Activated T-cell treated with anti-CD3 and anti-CD28 coated beads, Interleukin-2, amount 50 U/mL, for 4 hours (primary cell): Measurements from ENCODE around the gene KREMEN2. TPM values are rescaled to one million over a fixed set of nuclear protein-coding genes. Genes with fewer than 3 reads are reported as not detected.
"Not testable (repeated sequence)": the region's sequence is repeated elsewhere in the genome, so short reads cannot be mapped to it uniquely, and the experiment has no call there.

Experiments
- ATAC-seq, 2 donors: fragments of 200-7000 bp; cut with Tn5 transposase; one replicate each; pipeline ENCODE4 v1.10.0; 2021
- DNase-seq: peaks from one replicate; pipeline ENCODE4 v3.0.0-alpha.2; 2020
- H3K27me3 Mint-ChIP-seq: one replicate; pipeline ENCODE4 v1.8.0; 2021; ENCODE audit warnings: low read depth, mixed read lengths
- H3K36me3 Mint-ChIP-seq: one replicate; pipeline ENCODE4 v1.8.0; 2022; ENCODE audit warnings: mixed read lengths; ENCODE audit not compliant: insufficient read depth
- H3K4me1 Mint-ChIP-seq: one replicate; pipeline ENCODE4 v1.8.0; 2021; ENCODE audit warnings: low read depth, mixed read lengths
- H3K4me3 Mint-ChIP-seq: one replicate; pipeline ENCODE4 v1.8.0; 2021; ENCODE audit warnings: mild to moderate bottlenecking, moderate library complexity, mixed read lengths
- H3K9me3 Mint-ChIP-seq: one replicate; pipeline ENCODE4 v1.8.0; 2021; ENCODE audit warnings: mixed read lengths
- total RNA-seq, 3 donors: library from RNA; stranded (reverse); gene quantifications; one replicate each; pipeline ENCODE4 v1.2.1, GENCODE V29; 2021

Gene KREMEN2
- total RNA-seq, 3 donors from 2014 or later = 0.11 TPM; not detected in 1

GRCh38 chr16:2931231-2931914 lies 32.7 kb upstream of the KREMEN2 start:
- not testable (repeated sequence) for H3K4me3 Mint-ChIP-seq, H3K9me3 Mint-ChIP-seq, DNase-seq, H3K4me1 Mint-ChIP-seq, ATAC-seq, H3K27me3 Mint-ChIP-seq
- H3K36me3 Mint-ChIP-seq = peaks cover 14% of the 10 kb centered on the region

GRCh38 chr16:2933136-2933535 lies 30.9 kb upstream of the KREMEN2 start:
- DNase-seq = no peak
- no peak overlapping the region for H3K4me3 Mint-ChIP-seq
- no peaks in the 10 kb centered on the region for H3K27me3 Mint-ChIP-seq
- H3K9me3 Mint-ChIP-seq = no peaks in the 10 kb centered on the region
- H3K4me1 Mint-ChIP-seq = no peaks in the 10 kb centered on the region
- H3K36me3 Mint-ChIP-seq = peaks cover 14% of the 10 kb centered on the region
- no peak for ATAC-seq

- Mint-ChIP-seq H3K36me3 (peaks cover 14% of the 10 kb centered on the region), H3K27me3 (no peaks in the 10 kb centered on the region), H3K4me3 (no peak overlapping the region), H3K4me1 (no peaks in the 10 kb centered on the region), H3K9me3 (no peaks in the 10 kb centered on the region)
- DNase-seq (no peak), ATAC-seq (no peak)
Measured at GRCh38 chr16:2933701-2934100, 30.4 kb upstream of the KREMEN2 start.

DNA sequence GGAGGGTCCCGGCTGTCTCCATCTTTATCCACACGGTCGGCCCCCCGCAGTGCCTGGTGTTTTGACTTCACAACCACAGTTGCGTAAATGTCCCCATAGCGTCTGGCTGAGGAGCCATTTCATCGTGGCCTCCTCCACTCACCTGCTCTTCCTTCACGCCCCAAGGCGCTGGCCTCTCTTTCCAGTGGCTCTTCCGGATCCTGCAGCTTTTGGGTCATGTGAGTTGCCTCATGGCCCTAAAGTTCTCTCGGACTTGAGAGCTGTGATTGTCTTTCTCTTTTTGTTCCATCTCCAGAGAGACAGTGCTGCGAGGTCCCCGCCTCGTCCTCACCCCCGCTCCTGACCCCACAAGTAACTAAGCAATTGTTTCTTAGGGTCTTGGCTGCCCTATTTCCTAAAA lies 29.6 kb upstream of the KREMEN2 start:
- Mint-ChIP-seq H3K9me3 (no peaks in the 10 kb centered on the region), H3K4me3 (no peak overlapping the region), H3K4me1 (no peaks in the 10 kb centered on the region), H3K36me3 (peaks cover 14% of the 10 kb centered on the region), H3K27me3 (no peaks in the 10 kb centered on the region)
- ATAC-seq (no peak), DNase-seq (no peak)

GRCh38 chr16:2936436-2937011 lies 27.6 kb upstream of the KREMEN2 start:
- Mint-ChIP-seq H3K9me3 (no peaks in the 10 kb centered on the region), H3K4me1 (no peaks in the 10 kb centered on the region), H3K36me3 (peaks cover 21% of the 10 kb centered on the region), H3K27me3 (no peaks in the 10 kb centered on the region), H3K4me3 (no peak overlapping the region)
- no peak for ATAC-seq
- DNase-seq = no peak

DNA sequence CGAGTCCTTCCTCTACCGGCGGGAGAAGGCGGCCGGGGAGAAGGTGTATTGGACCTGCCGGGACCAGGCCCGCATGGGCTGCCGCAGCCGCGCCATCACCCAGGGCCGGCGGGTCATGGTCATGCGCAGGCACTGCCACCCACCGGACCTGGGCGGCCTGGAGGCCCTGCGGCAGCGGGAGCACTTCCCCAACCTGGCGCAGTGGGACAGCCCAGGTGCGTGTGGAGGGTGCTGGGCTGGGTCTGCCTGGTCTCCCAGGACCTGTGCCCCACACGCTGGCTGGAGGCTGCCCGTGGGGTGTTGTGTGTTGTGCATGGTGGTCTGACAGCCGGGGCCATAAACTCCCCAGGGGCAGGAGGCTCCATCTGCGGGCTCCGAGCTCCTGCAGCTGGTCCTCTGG lies 26.9 kb upstream of the KREMEN2 start:
- no peaks in the 10 kb centered on the region for H3K4me1 Mint-ChIP-seq
- H3K4me3 Mint-ChIP-seq = no peak overlapping the region
- H3K9me3 Mint-ChIP-seq = no peaks in the 10 kb centered on the region

DNA sequence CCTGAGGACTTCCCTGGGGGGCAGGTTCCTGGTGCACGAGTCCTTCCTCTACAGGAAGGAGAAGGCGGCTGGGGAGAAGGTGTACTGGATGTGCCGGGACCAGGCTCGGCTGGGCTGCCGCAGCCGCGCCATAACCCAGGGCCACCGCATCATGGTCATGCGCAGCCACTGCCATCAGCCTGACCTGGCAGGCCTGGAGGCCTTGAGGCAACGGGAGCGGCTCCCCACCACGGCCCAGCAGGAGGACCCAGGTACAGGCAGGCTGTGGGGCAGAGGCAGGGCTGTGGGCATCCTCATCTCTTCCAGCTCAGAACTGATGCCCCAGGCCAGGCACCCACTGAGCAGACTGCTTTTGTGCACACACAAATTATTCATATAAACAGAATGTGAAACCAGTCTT lies 25.9 kb upstream of the KREMEN2 start:
- Mint-ChIP-seq H3K4me1 (no peaks in the 10 kb centered on the region), H3K36me3 (peaks cover 26% of the 10 kb centered on the region), H3K4me3 (no peak overlapping the region), H3K9me3 (no peaks in the 10 kb centered on the region), H3K27me3 (no peaks in the 10 kb centered on the region)
- DNase-seq = no peak
- ATAC-seq = no peak

More for the DNA sequence above, 26.9 kb upstream of the KREMEN2 start:
- H3K27me3 Mint-ChIP-seq = no peaks in the 10 kb centered on the region
- ATAC-seq = no peak
- H3K36me3 Mint-ChIP-seq = peaks cover 21% of the 10 kb centered on the region
- DNase-seq = no peak

- no peak for ATAC-seq
- Mint-ChIP-seq H3K9me3 (no peaks in the 10 kb centered on the region), H3K4me1 (no peaks in the 10 kb centered on the region), H3K36me3 (peaks cover 20% of the 10 kb centered on the region), H3K4me3 (no peak overlapping the region), H3K27me3 (no peaks in the 10 kb centered on the region)
- DNase-seq = no peak
Measured at GRCh38 chr16:2939968-2940367, 24.1 kb upstream of the KREMEN2 start.

- Mint-ChIP-seq H3K4me1 (no peaks in the 10 kb centered on the region), H3K27me3 (no peaks in the 10 kb centered on the region), H3K9me3 (no peaks in the 10 kb centered on the region), H3K4me3 (no peak overlapping the region), H3K36me3 (peaks cover 21% of the 10 kb centered on the region)
- ATAC-seq = no peak
- DNase-seq = no peak
Measured at GRCh38 chr16:2942045-2942444, 22.0 kb upstream of the KREMEN2 start.

DNA sequence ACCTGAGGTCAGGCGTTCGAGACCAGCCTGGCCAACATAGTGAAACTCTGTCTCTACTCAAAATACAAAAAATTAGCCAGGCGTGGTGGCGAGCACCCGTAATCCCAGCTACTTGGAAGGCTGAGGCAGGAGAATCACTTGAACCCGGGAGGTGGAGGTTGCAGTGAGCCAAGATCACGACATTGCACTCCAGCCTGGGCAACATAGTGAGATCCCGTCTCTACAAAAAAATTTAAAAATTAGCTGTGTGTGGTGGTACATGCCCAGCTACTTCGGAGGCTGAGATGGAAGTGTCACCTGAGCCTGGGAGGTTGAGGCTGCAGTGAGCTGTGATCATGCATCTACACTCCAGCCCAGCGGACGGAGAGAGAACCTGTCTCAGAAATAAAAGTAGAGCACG lies 20.4 kb upstream of the KREMEN2 start:
- ATAC-seq, H3K9me3 Mint-ChIP-seq, H3K4me1 Mint-ChIP-seq, H3K4me3 Mint-ChIP-seq, DNase-seq, H3K27me3 Mint-ChIP-seq: not testable (repeated sequence)
- H3K36me3 Mint-ChIP-seq = peaks cover 22% of the 10 kb centered on the region

DNA sequence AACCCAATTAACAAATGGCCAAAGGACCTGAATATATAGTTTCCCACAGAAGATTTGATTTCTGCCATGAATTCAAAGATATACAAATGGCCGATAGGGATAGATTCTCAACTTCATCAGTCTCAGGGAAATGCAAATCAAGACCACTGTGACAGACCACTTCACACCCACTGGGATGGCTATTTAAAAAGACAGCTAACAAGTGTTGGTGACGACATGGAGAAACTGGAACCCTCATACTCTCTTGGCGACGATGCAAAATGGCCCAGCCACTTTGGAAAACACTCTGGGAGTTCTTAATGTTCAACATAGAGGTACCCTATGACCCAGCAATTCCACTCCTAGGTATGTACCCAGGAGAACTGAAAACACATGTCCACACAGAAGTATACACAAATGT lies 17.4 kb upstream of the KREMEN2 start:
- Mint-ChIP-seq H3K4me3 (no peak overlapping the region), H3K9me3 (no peaks in the 10 kb centered on the region), H3K27me3 (no peaks in the 10 kb centered on the region), H3K36me3 (peaks cover 19% of the 10 kb centered on the region), H3K4me1 (no peaks in the 10 kb centered on the region)
- DNase-seq (no peak), ATAC-seq (no peak)

DNA sequence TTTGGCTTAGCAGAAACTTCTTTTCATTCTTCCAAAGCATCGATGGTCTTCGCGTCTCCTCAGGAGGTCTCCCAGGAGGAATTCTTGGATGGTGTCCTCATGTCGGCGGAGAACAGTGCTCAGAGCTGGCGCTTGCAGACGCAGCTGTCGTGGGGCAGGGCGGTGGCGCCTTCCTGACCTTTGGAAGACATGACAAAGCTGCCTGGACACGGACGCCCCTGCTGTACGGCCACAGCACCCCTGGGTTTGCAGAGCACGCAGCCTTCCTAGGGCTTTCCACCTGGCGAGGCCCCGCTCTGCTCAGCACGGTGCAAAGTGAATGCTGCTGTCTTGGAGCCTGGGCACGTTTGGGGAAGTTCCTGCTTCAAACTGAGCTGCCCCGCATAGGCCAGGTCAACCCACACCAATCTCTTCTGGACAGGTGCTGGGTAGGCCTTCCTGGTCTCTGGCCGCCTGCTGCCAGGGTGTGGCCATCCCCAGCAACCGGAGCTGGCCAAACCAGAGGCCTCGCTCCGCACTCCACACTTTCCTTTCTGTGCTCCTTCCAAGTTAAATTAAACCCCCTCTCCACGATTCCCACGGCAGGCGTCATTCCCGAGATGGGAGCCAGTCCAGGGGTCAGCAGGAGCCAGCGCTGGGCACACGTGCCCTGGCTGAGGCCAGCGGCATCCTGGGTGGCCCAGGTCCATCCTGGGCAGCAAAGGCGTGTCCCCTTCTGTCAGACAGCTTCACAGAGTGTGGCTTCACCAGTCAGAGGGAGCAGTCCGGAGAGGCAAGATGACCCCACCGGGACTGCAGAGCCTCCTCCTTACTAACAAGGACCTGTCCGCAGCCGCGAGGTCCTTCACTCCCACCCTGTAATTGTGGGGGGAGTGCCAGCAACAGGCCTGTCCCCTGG lies 15.0 kb upstream of the KREMEN2 start:
- H3K4me1 Mint-ChIP-seq = no peaks in the 10 kb centered on the region
- H3K27me3 Mint-ChIP-seq = peaks cover 3% of the 10 kb centered on the region
- H3K9me3 Mint-ChIP-seq = no peaks in the 10 kb centered on the region
- ATAC-seq (no peak), DNase-seq (no peak)
- peaks cover 11% of the 10 kb centered on the region for H3K36me3 Mint-ChIP-seq
- no peak overlapping the region for H3K4me3 Mint-ChIP-seq

DNA sequence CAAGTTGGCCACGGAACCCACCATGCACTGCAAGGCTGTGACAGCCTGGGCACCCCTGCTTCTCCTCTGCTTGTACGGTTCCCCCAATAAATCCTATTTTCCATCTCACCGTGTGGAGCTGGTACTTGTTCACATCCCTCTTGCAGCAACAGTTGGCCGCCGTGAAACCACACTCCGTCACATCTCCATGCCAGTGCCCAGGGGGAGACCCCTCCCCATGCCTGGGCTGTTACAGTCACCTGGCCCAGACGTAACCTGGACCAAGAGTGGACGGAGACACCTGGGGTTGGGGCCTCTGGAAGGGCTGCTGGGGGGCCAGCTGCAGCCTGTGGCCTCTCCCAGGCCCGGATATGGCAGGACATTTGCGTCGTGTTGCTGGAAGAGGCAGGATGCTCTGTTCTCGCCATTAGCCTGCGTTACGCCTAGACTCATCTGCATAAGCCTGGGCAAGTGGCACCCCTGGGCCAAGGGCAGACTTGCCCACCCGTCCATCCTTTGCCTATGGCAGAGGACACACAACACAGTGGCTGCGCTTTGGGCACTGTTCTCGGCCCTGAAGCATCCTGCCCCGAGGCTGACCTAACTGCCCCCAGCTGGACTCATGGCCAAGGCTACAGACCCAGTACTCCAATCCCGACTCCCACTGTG lies 14.2 kb upstream of the KREMEN2 start:
- H3K9me3 Mint-ChIP-seq = no peaks in the 10 kb centered on the region
- DNase-seq (no peak), ATAC-seq (no peak)
- H3K4me1 Mint-ChIP-seq = no peaks in the 10 kb centered on the region
- no peak overlapping the region for H3K4me3 Mint-ChIP-seq
- H3K36me3 Mint-ChIP-seq = peaks cover 11% of the 10 kb centered on the region
- H3K27me3 Mint-ChIP-seq = peaks cover 5% of the 10 kb centered on the region

GRCh38 chr16:2950353-2950724 lies 13.7 kb upstream of the KREMEN2 start:
- peaks cover 7% of the 10 kb centered on the region for H3K27me3 Mint-ChIP-seq
- ATAC-seq = no peak
- no peaks in the 10 kb centered on the region for H3K9me3 Mint-ChIP-seq
- no peak overlapping the region for H3K4me3 Mint-ChIP-seq
- H3K36me3 Mint-ChIP-seq = peaks cover 11% of the 10 kb centered on the region
- no peak for DNase-seq
- H3K4me1 Mint-ChIP-seq = no peaks in the 10 kb centered on the region
